ENCODE results near the gene DACT3. TPM values are rescaled to one million over a fixed set of nuclear protein-coding genes. Genes with fewer than 3 reads are reported as not detected.

Gene DACT3
- total RNA-seq, 1 donor from 2014 or later = 14.5 TPM

- no peak for DNase-seq
Measured at GRCh38 chr19:46610851-46611770, 49.9 kb downstream of the DACT3 start.

GRCh38 chr19:46610413-46610775, 50.6 kb downstream of the DACT3 start:
- no peak for DNase-seq

- DNase-seq = no peak
Measured at GRCh38 chr19:46609511-46610412, 51.2 kb downstream of the DACT3 start.

GRCh38 chr19:46608581-46609345, 52.2 kb downstream of the DACT3 start:
- no peak for DNase-seq

- DNase-seq = no peak
Measured at GRCh38 chr19:46608178-46608577, 52.8 kb downstream of the DACT3 start.

GRCh38 chr19:46607448-46607841, 53.5 kb downstream of the DACT3 start:
- DNase-seq = peak; percentile 41

- no peak for DNase-seq
Measured at GRCh38 chr19:46606681-46607447, 54.1 kb downstream of the DACT3 start.

- no peak for DNase-seq
Measured at GRCh38 chr19:46606019-46606418, 55.0 kb downstream of the DACT3 start.

GRCh38 chr19:46605356-46605821, 55.6 kb downstream of the DACT3 start:
- DNase-seq = no peak

- DNase-seq = no peak
Measured at GRCh38 chr19:46604781-46605355, 56.1 kb downstream of the DACT3 start.

- no peak for DNase-seq
Measured at GRCh38 chr19:46603752-46604231, 57.2 kb downstream of the DACT3 start.

GRCh38 chr19:46603195-46603637, 57.8 kb downstream of the DACT3 start:
- DNase-seq = no peak

GRCh38 chr19:46602392-46603194, 58.4 kb downstream of the DACT3 start:
- DNase-seq = no peak

GRCh38 chr19:46601318-46602224, 59.4 kb downstream of the DACT3 start, which contains the start of gene CALM3:
TSS of gene CALM3 (plus strand) at chr19:46601330. CDS start at chr19:46601435, 105 bp downstream.
- no peak for DNase-seq

- peak; percentile 93 for DNase-seq
Measured at GRCh38 chr19:46600384-46601317, 60.3 kb downstream of the DACT3 start.

GRCh38 chr19:46599716-46600373, 61.1 kb downstream of the DACT3 start:
- DNase-seq = no peak

- DNase-seq = no peak
Measured at GRCh38 chr19:46598372-46598917, 62.5 kb downstream of the DACT3 start.
